Panc1 (cell line): Measurements from ENCODE around the gene CBL. TPM values are rescaled to one million over a fixed set of nuclear protein-coding genes. Genes with fewer than 3 reads are reported as not detected.

ENCODE experiments used
- ATAC-seq: fragments of 200-7000 bp; cut with Tn5 transposase; 2 replicates; pipeline ENCODE4 v1.9.1; 2020; ENCODE audit warnings: mild to moderate bottlenecking, moderate library complexity
- BruUV-seq: library from RNA; stranded (reverse); fragments of 400-500 nt; replicated peaks from 2 replicates; lab custom pipeline; 2021; lab: Mats Ljungman, UMichigan
- CTCF ChIA-PET: fragments of 300-600 bp; sonication (Branson Sonifier 250); formaldehyde crosslinking; loops from one replicate; lab custom pipeline; 2022; ENCODE audit warnings: antibody characterized with exemption; lab: Charles Lee
- POLR2A ChIA-PET: fragments of 300-600 bp; sonication (Branson Sonifier 250); formaldehyde crosslinking; loops from one replicate; lab custom pipeline; 2022; ENCODE audit warnings: antibody characterized with exemption; lab: Charles Lee
- DNase-seq: peaks from one replicate; pipeline ENCODE4 v3.0.0-alpha.2; 2010; ENCODE audit warnings: low read depth, low spot score
- H3K27ac ChIP-seq: 2 replicates; pipeline ENCODE4 v1.5.1; 2011; ENCODE audit warnings: mild to moderate bottlenecking, low read length, inconsistent platforms
- H3K27me3 ChIP-seq: fragments of 200-500 bp; sonication (Bioruptor generic); 2 replicates; pipeline ENCODE4 v1.6.0; 2014; ENCODE audit warnings: low read length, inconsistent platforms; ENCODE audit not compliant: control insufficient read depth, insufficient read depth
- H3K36me3 ChIP-seq: fragments of 200-500 bp; sonication (Bioruptor generic); 2 replicates; pipeline ENCODE4 v1.5.1; 2014; ENCODE audit warnings: inconsistent platforms, mild to moderate bottlenecking, low read length, moderate library complexity; ENCODE audit not compliant: control insufficient read depth, insufficient read depth
- H3K4me1 ChIP-seq: 2 replicates; pipeline ENCODE4 v1.5.1; 2011; ENCODE audit warnings: inconsistent platforms, mild to moderate bottlenecking, low read length, moderate library complexity; ENCODE audit not compliant: control insufficient read depth, insufficient read depth
- H3K4me3 ChIP-seq, 2 experiments: 2 replicates each; pipeline ENCODE4 v1.5.1; 2011 to 2012; ENCODE audit warnings: low read depth in 2 of 2, low read length in 2 of 2, mild to moderate bottlenecking in 2 of 2, inconsistent platforms in 1 of 2, moderate library complexity in 1 of 2
- H3K9me3 ChIP-seq: fragments of 200-500 bp; sonication (Bioruptor generic); 2 replicates; pipeline ENCODE4 v1.5.1; 2014; ENCODE audit warnings: low read depth, mild to moderate bottlenecking, inconsistent platforms, low read length, moderate library complexity; ENCODE audit not compliant: control insufficient read depth, insufficient read depth
- CTCF ChIP-seq: fragments of 450-650 bp; IDR thresholded peaks from 2 replicates; pipeline ENCODE4 v1.5.1; 2017; ENCODE audit warnings: mild to moderate bottlenecking
- POLR2AphosphoS5 ChIP-seq: IDR thresholded peaks from 2 replicates; pipeline ENCODE4 v1.6.1; 2012; ENCODE audit warnings: mild to moderate bottlenecking, low read depth, low read length, moderate library complexity
- REST ChIP-seq, 2 experiments: IDR thresholded peaks; 2 replicates each; pipeline ENCODE4 v1.6.1; 2011 to 2012; ENCODE audit warnings: low read depth in 2 of 2, control low read depth in 1 of 2, low read length in 1 of 2, mild to moderate bottlenecking in 1 of 2, moderate library complexity in 1 of 2; ENCODE audit not compliant: insufficient read depth in 1 of 2
- SIN3A ChIP-seq: IDR thresholded peaks from 2 replicates; pipeline ENCODE4 v1.6.1; 2012; ENCODE audit warnings: low read depth, mild to moderate bottlenecking, low read length, moderate library complexity, borderline replicate concordance; ENCODE audit not compliant: insufficient read depth
- TCF7L2 ChIP-seq: IDR thresholded peaks from 2 replicates; pipeline ENCODE4 v1.6.1; 2011; ENCODE audit warnings: mild to moderate bottlenecking, low read depth, low read length, inconsistent platforms
- in situ Hi-C: cut with HindIII; loops from 2 replicates; pipeline ENCODE4 v1.10.0; 2016; ENCODE audit warnings: low sequenced_read_pairs, low pct_unique_long_range_greater_than_20kb
- intact Hi-C: fragments of 100-400 bp; cut with micrococcal nuclease; formaldehyde crosslinking; loops from one replicate; pipeline ENCODE4 v1.10.0; 2022; ENCODE audit not compliant: unreplicated experiment
- total RNA-seq: library from RNA; stranded (reverse); gene quantifications from one replicate; pipeline ENCODE4 v1.2.1, GENCODE V29; 2021; ENCODE audit not compliant: unreplicated experiment

CBL gene
- total RNA-seq, 1 experiment from 2014 or later, result 69.9 TPM

GRCh38 chr11:119236891-119237290 lies 30.8 kb downstream of the CBL start:
- H3K4me1 ChIP-seq, result no peaks in the 10 kb centered on the region
- H3K27ac ChIP-seq, result no peak overlapping the region
- CTCF ChIA-PET, result no interaction called here
- in situ Hi-C loops (no loop called here), intact Hi-C loops (no loop called here)
- H3K36me3 ChIP-seq, result peaks cover 3% of the 10 kb centered on the region; the same call in 1 of the 2 replicates
- no peaks in the 10 kb centered on the region for H3K27me3 ChIP-seq
- H3K4me3 ChIP-seq, result no peak overlapping the region
- no peaks in the 10 kb centered on the region for H3K9me3 ChIP-seq
- DNase-seq (no peak), ATAC-seq (no peak)
- BruUV-seq, result no TSS peak
- POLR2A ChIA-PET, result interaction anchor here (0.6 kb wide), 1 partner anchor 45 kb away, joined by 4 read pairs; no protein-coding TSS in a partner anchor
- TF ChIP-seq SIN3A, result no peak

GRCh38 chr11:119237515-119237914 lies 31.4 kb downstream of the CBL start:
- no TSS peak for BruUV-seq
- Histone ChIP-seq H3K36me3 (peaks cover 3% of the 10 kb centered on the region; the same call in 1 of the 2 replicates), H3K4me1 (no peaks in the 10 kb centered on the region), H3K27me3 (no peaks in the 10 kb centered on the region), H3K4me3 (no peak overlapping the region), H3K27ac (no peak overlapping the region), H3K9me3 (no peaks in the 10 kb centered on the region)
- intact Hi-C loops, result no loop called here
- in situ Hi-C loops, result no loop called here
- TF ChIP-seq SIN3A, result no peak
- TF ChIP-seq REST (IDR thresholded peaks at IDR 0.05; ENCODE audit: insufficient read depth in 1 of 2, low read depth in 2 of 2, low read length in 1 of 2), result no peak
- TF ChIP-seq CTCF, result no peak
- no peak for TF ChIP-seq POLR2AphosphoS5
- TF ChIP-seq TCF7L2, result no peak
- POLR2A ChIA-PET, result no interaction called here
- CTCF ChIA-PET, result interaction anchor here (0.7 kb wide), 1 partner anchor 9 kb away, joined by 3 read pairs; no protein-coding TSS in a partner anchor
- ATAC-seq (no peak), DNase-seq (no peak)
